C4-2B (cell line): ENCODE measurements around the gene TM4SF20.

Source experiments
- H3K27ac ChIP-seq: fragments of 450-650 bp; 2 replicates; pipeline ENCODE4 v1.5.1; 2017
- ZFX ChIP-seq: fragments of 450-650 bp; IDR thresholded peaks from 2 replicates; pipeline ENCODE4 v1.6.1; 2017
- TF ChIP-seq, protein P1 (sequence below): fragments of 450-650 bp; conservative IDR thresholded peaks from 2 replicates; pipeline ENCODE4 v1.5.1; 2017; ENCODE audit warnings: mild to moderate bottlenecking

TM4SF20 gene

DNA sequence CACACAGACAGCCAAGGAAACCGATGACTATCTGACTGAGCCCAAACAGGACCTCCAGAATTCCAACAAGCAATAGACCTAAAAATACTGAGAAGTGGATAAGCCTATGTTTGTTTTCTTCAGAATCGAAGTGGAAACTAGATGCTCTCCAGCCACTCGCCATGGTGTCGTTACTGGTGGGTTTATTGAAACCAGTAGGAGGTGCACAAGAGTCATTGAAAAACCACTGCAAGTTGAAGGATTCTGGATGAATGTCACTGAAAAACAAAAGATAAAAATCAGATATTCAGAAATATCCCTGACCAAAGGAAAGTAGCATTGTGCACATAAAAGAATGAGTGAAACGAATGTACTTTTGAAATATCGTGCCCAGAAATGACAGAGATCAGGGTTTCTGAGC is 15.3 kb downstream of the TM4SF20 start:
- no peak overlapping the region for H3K27ac ChIP-seq
- TF ChIP-seq, protein P1, sequence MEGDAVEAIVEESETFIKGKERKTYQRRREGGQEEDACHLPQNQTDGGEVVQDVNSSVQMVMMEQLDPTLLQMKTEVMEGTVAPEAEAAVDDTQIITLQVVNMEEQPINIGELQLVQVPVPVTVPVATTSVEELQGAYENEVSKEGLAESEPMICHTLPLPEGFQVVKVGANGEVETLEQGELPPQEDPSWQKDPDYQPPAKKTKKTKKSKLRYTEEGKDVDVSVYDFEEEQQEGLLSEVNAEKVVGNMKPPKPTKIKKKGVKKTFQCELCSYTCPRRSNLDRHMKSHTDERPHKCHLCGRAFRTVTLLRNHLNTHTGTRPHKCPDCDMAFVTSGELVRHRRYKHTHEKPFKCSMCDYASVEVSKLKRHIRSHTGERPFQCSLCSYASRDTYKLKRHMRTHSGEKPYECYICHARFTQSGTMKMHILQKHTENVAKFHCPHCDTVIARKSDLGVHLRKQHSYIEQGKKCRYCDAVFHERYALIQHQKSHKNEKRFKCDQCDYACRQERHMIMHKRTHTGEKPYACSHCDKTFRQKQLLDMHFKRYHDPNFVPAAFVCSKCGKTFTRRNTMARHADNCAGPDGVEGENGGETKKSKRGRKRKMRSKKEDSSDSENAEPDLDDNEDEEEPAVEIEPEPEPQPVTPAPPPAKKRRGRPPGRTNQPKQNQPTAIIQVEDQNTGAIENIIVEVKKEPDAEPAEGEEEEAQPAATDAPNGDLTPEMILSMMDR, result peak; percentile 41
- TF ChIP-seq ZFX, result no peak

DNA sequence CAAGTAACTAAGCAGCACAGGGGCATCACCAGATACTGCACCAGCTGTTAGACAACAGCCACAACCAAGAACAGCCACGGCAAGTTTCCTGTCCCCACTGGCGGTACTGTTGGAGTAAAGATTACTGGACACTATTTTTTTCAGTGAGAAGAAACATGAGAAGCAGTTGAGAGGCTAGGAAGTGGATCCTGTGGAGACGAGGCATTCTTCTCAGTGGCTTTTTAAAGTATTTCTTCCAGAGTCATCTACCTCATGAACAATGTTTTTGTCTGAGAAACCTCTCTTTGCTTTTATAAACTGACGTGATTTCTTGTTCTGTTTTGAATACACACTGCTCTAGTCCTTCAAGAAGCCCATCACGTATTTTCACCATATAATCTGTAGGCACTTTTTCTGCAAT is 18.8 kb downstream of the TM4SF20 start:
- no peak overlapping the region for H3K27ac ChIP-seq
- TF ChIP-seq, protein P1, result no peak
- TF ChIP-seq ZFX, result no peak

DNA sequence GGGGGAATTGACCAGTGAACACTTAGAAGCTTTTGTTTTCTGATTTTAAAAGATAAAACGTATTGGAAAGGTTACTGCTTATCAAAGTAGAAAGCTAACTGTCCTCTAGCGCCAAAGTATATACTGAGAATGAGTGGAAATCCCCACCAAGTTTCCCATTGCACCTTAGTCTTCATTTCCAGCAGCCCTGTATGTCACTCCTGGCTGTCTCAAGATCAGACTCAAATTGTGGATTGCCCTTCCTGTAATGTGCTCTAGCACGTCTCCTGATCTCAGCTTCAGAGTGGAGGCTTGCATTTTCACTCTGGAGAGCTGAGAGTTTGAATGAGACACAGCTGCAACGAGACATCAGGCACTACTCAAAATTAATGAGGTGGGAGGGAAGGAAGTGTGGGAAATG is 27.5 kb downstream of the TM4SF20 start:
- H3K27ac ChIP-seq, result no peak overlapping the region
- TF ChIP-seq, protein P1, result no peak
- no peak for TF ChIP-seq ZFX

DNA sequence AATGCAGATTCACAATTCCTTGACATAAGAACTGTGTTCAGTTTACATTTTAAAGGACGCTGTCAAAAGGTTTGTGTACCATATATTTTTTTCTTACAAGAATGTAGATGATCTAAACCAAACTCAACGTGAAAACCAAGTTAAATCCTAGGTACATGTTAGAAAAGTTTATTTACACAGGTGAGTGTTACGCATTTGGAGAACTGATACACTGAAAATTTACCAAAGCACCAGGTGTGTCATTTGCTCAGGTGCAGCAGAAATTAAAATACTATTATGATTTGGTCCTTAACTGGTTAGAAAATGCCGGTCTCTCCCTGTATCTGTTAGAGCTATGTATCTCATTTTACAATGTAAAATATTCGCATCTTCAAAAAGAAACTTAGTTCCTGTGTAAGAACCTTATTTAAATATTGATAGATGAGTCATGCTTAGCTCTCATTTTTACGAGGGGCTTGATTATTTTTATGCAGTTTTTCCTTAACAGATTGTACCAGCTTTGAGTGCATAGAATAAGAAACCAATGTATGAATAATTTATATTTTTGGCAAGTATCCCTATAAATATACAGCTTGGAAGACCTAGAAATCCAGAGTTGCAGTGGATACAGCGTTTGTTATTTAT is 29.0 kb downstream of the TM4SF20 start:
- TF ChIP-seq, protein P1, result no peak
- TF ChIP-seq ZFX, result no peak
- H3K27ac ChIP-seq, result no peak overlapping the region

GRCh38 chr2:227348324-227348723 is 30.8 kb downstream of the TM4SF20 start:
- no peak overlapping the region for H3K27ac ChIP-seq

DNA sequence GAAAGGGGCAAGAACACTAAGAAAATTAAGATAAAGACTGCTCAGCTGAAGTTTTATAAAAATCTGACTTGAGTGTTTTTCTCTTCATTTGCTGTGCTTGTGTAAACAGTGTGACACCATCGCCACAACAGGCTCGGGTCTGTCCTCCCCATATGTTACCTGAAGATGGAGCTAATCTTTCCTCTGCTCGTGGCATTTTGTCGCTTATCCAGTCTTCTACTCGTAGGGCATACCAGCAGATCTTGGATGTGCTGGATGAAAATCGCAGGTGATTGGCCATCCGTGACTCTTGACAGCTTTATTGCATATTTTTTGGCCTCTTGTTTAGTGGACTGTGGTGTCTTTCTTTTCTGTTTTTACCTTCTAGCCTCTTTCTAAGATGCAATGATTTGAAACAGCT is 32.0 kb downstream of the TM4SF20 start:
- H3K27ac ChIP-seq, result no peak overlapping the region
- TF ChIP-seq ZFX, result no peak
- TF ChIP-seq, protein P1, result no peak; the same call in 1 of the 2 replicates

More at GRCh38 chr2:227348324-227348723, 30.8 kb downstream of the TM4SF20 start:
- no peak for TF ChIP-seq ZFX
- TF ChIP-seq, protein P1, result no peak

DNA sequence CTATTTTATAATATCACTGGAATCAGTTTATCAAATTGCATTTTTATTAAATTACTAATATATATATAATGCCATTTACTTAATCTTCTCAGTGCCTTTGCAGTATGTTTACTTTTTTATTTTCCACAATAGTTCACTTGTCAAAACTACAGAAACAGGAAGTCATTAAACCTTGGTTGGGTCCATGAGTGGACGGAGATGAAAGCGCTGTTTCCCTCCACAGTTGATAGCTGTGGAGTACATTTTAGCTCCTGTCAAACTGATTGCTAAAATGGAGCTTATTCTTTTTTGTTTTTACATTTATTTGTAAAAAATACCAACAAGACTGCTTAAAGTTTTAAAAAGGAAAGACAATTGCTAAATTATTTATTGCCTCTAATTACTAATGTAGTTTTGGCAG is 34.9 kb downstream of the TM4SF20 start:
- TF ChIP-seq ZFX, result no peak
- TF ChIP-seq, protein P1, result no peak
- H3K27ac ChIP-seq, result no peak overlapping the region
